22Rv1 (cell line): ENCODE measurements around the gene CABLES1.

Experiments
- ZFX ChIP-seq: fragments of 450-650 bp; IDR thresholded peaks from 2 replicates; pipeline ENCODE4 v1.6.1; 2017; ENCODE audit warnings: antibody characterized with exemption, borderline replicate concordance
- TF ChIP-seq, protein P1 (sequence below): fragments of 450-650 bp; IDR thresholded peaks from 2 replicates; pipeline ENCODE4 v1.5.1; 2017; ENCODE audit warnings: mild to moderate bottlenecking

DNA sequence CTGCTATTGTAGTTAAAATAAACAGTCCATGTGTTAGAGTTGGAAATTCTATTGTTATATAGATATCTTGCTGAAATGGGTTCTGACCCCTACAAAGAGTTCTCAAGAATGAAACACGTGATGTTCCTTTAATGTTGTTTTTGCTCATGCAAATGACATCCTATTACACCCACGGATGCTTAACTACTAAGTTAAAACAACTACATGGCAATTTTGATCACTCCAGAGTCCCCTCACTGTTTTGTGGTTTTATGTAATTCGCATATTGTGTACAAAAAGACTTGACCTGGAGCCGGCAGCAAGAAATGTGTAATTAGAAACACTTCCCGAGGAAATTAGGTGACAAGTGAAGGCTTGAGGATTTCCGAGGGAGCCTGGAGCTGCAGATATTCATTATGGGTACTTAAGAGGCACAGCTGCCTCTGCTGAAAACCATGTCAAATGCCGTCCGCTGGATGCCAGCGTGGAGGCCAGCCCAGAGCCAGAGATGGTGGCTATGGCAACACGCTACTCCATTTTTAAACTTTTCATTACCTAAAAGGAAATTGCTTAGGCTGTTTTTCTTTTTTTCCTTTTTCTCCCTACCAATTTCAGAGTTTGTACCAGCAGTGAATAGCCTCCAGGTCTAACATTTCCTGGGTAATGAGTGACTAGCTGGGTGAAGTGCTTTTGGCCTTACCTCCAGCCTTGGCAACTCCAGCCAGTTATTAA is 21.0 kb upstream of the CABLES1 start:
- TF ChIP-seq, protein P1, sequence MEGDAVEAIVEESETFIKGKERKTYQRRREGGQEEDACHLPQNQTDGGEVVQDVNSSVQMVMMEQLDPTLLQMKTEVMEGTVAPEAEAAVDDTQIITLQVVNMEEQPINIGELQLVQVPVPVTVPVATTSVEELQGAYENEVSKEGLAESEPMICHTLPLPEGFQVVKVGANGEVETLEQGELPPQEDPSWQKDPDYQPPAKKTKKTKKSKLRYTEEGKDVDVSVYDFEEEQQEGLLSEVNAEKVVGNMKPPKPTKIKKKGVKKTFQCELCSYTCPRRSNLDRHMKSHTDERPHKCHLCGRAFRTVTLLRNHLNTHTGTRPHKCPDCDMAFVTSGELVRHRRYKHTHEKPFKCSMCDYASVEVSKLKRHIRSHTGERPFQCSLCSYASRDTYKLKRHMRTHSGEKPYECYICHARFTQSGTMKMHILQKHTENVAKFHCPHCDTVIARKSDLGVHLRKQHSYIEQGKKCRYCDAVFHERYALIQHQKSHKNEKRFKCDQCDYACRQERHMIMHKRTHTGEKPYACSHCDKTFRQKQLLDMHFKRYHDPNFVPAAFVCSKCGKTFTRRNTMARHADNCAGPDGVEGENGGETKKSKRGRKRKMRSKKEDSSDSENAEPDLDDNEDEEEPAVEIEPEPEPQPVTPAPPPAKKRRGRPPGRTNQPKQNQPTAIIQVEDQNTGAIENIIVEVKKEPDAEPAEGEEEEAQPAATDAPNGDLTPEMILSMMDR, result no peak
- no peak for TF ChIP-seq ZFX
